Testis (tissue), 2 donors: ENCODE data around the gene ALOX12B.

Experiments
- CTCF ChIP-seq, 3 experiments: fragments of 450-650 bp in 2 of 3; fragments of 200-600 bp in 1 of 3; sonication (generic) in 1 of 3; IDR thresholded peaks; one replicate each; pipeline ENCODE4 v1.5.1; 2016 to 2019; ENCODE audit warnings: antibody characterized with exemption in 3 of 3, mild to moderate bottlenecking in 2 of 3, moderate library complexity in 1 of 3
- POLR2A ChIP-seq: fragments of 450-650 bp; IDR thresholded peaks from one replicate; pipeline ENCODE4 v1.6.1; 2017; ENCODE audit warnings: antibody characterized with exemption, mild to moderate bottlenecking, moderate library complexity

GRCh38 chr17:8025176-8025911, 62.2 kb downstream of the ALOX12B start:
- TF ChIP-seq CTCF (IDR thresholded peaks at IDR 0.05): no peak
- no peak for TF ChIP-seq POLR2A
